ENCODE data around the gene CDC6.
A peak's percentile ranks its signal among the peaks of the same experiment; 100 is the strongest.

Gene CDC6

DNA sequence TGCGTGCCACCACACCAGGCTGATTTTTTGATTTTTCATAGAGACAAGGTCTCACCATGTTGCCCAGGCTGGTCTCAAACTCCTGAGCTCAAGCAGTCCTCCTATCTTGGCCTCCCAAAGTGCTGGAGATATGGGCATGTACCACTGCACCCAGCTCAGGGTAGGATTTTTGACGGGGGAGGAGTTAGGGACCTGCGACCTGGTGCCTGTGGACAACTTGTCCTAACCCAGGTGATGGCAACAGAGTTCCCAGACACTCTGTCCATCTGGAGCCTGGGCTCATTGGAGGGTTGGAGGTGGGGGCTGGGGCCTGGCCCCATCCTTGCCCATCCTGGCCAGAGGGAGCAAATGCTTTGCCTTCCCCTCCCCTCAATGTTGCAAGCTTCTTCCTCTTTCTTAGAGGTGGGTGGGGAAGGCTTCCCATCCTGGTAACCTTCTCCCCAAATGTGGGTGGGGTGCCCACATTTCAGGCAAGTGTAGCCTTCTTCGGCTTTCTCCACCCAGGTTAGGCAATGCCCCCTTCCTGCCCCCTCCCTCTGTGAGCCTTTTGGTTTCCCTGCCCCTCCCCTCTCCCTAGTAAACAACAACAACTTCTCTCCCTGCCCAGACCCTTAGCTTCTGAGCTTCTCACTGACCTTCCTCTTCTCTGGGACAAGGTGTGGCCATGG is 46.2 kb downstream of the CDC6 start:
- Mint-ChIP-seq H3K36me3 (peaks cover 91% of the 10 kb centered on the region), H3K4me1 (peaks cover 81% of the 10 kb centered on the region), H3K4me3 (no peak overlapping the region), H3K9me3 (no peaks in the 10 kb centered on the region), H3K27ac (peak overlapping the region; percentile 91)
- no peak for DNase-seq (ENCODE audit: low spot score in 2 of 2)
- ATAC-seq = no peak

DNA sequence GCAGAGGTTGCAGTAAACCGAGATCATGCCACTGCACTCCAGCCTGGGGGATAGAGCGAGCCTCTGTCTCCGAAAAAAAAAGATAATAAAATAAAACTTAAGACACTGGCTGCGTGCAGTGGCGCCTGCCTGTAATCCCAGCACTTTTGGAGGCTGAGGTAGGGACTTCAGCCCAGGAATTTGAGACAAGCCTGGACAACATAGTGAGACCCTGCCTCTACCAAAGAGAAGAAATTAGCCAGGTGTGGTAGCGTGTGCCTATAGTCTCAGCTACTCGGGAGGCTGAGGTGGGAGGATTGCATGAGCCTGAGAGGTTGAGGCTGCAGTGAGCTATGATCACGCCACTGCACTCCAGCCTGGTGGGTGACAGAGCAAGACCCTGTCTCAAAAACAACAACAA is 47.9 kb downstream of the CDC6 start:
- no peak for ATAC-seq

GRCh38 chr17:40337351-40337750 is 49.7 kb downstream of the CDC6 start:
- Mint-ChIP-seq H3K9me3 (no peaks in the 10 kb centered on the region), H3K4me1 (peaks cover 80% of the 10 kb centered on the region), H3K4me3 (peak overlapping the region; percentile 13), H3K36me3 (peaks cover 92% of the 10 kb centered on the region), H3K27ac (peak overlapping the region; percentile 6)
- DNase-seq (ENCODE audit: low spot score in 2 of 2) (no peak), ATAC-seq (no peak)

More for the DNA sequence above, 47.9 kb downstream of the CDC6 start:
- Mint-ChIP-seq H3K4me3 (no peak overlapping the region), H3K9me3 (no peaks in the 10 kb centered on the region), H3K27ac (no peak overlapping the region), H3K4me1 (peaks cover 82% of the 10 kb centered on the region), H3K36me3 (peaks cover 97% of the 10 kb centered on the region)
- no peak for DNase-seq (ENCODE audit: low spot score in 2 of 2)

- H3K4me3 Mint-ChIP-seq = peak overlapping the region; percentile 13
- DNase-seq (ENCODE audit: low spot score in 2 of 2) (no peak), ATAC-seq (peak; percentile 17)
- H3K27ac Mint-ChIP-seq = peak overlapping the region; percentile 6
- no peaks in the 10 kb centered on the region for H3K9me3 Mint-ChIP-seq
- H3K4me1 Mint-ChIP-seq = peaks cover 80% of the 10 kb centered on the region
- H3K36me3 Mint-ChIP-seq = peaks cover 92% of the 10 kb centered on the region
Measured at GRCh38 chr17:40338058-40338457, 50.4 kb downstream of the CDC6 start.

- H3K36me3 Mint-ChIP-seq = peaks cover 92% of the 10 kb centered on the region
- H3K27ac Mint-ChIP-seq = peak overlapping the region; percentile 6
- DNase-seq (ENCODE audit: low spot score in 2 of 2) (no peak), ATAC-seq (no peak)
- no peak overlapping the region for H3K4me3 Mint-ChIP-seq
- no peaks in the 10 kb centered on the region for H3K9me3 Mint-ChIP-seq
- H3K4me1 Mint-ChIP-seq = peaks cover 80% of the 10 kb centered on the region
Measured at GRCh38 chr17:40338941-40339649, 51.4 kb downstream of the CDC6 start.

- H3K27ac Mint-ChIP-seq = peak overlapping the region; percentile 70
- peak overlapping the region; percentile 71 for H3K4me3 Mint-ChIP-seq
- DNase-seq (ENCODE audit: low spot score in 2 of 2) (no peak), ATAC-seq (no peak)
- H3K36me3 Mint-ChIP-seq = peaks cover 92% of the 10 kb centered on the region
- peaks cover 80% of the 10 kb centered on the region for H3K4me1 Mint-ChIP-seq
- no peaks in the 10 kb centered on the region for H3K9me3 Mint-ChIP-seq
Measured at GRCh38 chr17:40340327-40340726, 52.6 kb downstream of the CDC6 start.

- H3K9me3 Mint-ChIP-seq = no peaks in the 10 kb centered on the region
- H3K4me1 Mint-ChIP-seq = peaks cover 88% of the 10 kb centered on the region
- H3K36me3 Mint-ChIP-seq = peaks cover 92% of the 10 kb centered on the region
- ATAC-seq (peak; percentile 96), DNase-seq (ENCODE audit: low spot score in 2 of 2) (peak; percentile 72 to 90)
- H3K4me3 Mint-ChIP-seq = peak overlapping the region; percentile 71
- peak overlapping the region; percentile 70 for H3K27ac Mint-ChIP-seq
Measured at GRCh38 chr17:40340880-40341807, 53.5 kb downstream of the CDC6 start.

- no peak for DNase-seq (ENCODE audit: low spot score in 2 of 2)
- Mint-ChIP-seq H3K4me3 (peak overlapping the region; percentile 71), H3K36me3 (peaks cover 92% of the 10 kb centered on the region), H3K4me1 (peaks cover 93% of the 10 kb centered on the region), H3K9me3 (no peaks in the 10 kb centered on the region), H3K27ac (peak overlapping the region; percentile 88)
- ATAC-seq = no peak
Measured at GRCh38 chr17:40341808-40342503, 54.3 kb downstream of the CDC6 start.

- Mint-ChIP-seq H3K4me3 (peak overlapping the region; percentile 71), H3K27ac (peak overlapping the region; percentile 88), H3K9me3 (no peaks in the 10 kb centered on the region), H3K36me3 (peaks cover 92% of the 10 kb centered on the region), H3K4me1 (peaks cover 93% of the 10 kb centered on the region)
- ATAC-seq (no peak), DNase-seq (ENCODE audit: low spot score in 2 of 2) (no peak)
Measured at GRCh38 chr17:40342504-40343218, 55.0 kb downstream of the CDC6 start.

- Mint-ChIP-seq H3K9me3 (no peaks in the 10 kb centered on the region), H3K36me3 (peaks cover 92% of the 10 kb centered on the region)
- ATAC-seq = no peak
Measured at GRCh38 chr17:40343219-40344119, 55.8 kb downstream of the CDC6 start.

DNA sequence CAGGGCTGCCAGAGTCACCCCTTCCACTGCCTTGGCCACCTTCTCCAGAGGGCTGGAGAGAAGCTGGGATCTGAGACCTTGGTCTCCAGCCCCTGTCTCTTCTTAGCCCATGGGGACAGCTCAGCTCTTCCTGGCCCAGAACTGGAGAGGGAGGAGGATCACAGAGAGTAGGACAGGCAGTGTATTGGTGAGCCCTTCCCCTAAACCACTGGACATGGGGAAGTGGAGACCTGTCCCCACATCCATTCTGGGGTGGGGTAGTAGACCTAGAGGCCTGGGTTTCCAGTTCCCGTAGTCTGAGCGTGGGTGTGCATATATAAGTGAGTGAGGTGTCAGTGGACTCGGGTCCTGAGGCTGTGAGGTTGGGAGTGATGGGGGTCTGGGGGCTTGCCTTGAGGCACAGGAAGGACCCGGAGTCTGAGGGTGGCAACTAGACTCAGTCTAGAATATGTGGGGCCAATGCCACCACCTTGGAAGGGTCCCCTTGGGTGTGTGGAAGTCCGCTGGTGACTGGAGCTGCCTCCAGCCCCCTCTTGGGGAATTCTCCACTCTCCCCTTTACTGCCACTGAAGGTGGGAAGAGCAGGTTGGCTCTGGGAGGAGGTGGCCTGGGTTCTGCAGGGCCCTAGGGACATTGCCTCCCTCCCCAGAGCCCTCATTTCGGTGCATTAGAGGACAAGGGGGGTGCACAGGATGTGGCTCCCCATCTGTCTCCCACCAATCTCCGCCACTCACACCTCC is 56.9 kb downstream of the CDC6 start:
- peaks cover 96% of the 10 kb centered on the region for H3K4me1 Mint-ChIP-seq
- no peak for ATAC-seq

More at GRCh38 chr17:40343219-40344119, 55.8 kb downstream of the CDC6 start:
- H3K27ac Mint-ChIP-seq = peak overlapping the region; percentile 88
- H3K4me1 Mint-ChIP-seq = peaks cover 93% of the 10 kb centered on the region
- H3K4me3 Mint-ChIP-seq = peak overlapping the region; percentile 71
- no peak for DNase-seq (ENCODE audit: low spot score in 2 of 2)

GRCh38 chr17:40345161-40345993 is 57.7 kb downstream of the CDC6 start:
- DNase-seq (ENCODE audit: low spot score in 2 of 2) (no peak), ATAC-seq (no peak)
- Mint-ChIP-seq H3K9me3 (no peaks in the 10 kb centered on the region), H3K4me1 (peaks cover 96% of the 10 kb centered on the region), H3K36me3 (peaks cover 93% of the 10 kb centered on the region), H3K4me3 (peak overlapping the region; percentile 71), H3K27ac (peak overlapping the region; percentile 88)

More for the DNA sequence above, 56.9 kb downstream of the CDC6 start:
- Mint-ChIP-seq H3K36me3 (peaks cover 93% of the 10 kb centered on the region), H3K9me3 (no peaks in the 10 kb centered on the region), H3K27ac (peak overlapping the region; percentile 88), H3K4me3 (peak overlapping the region; percentile 71)
- DNase-seq (ENCODE audit: low spot score in 2 of 2) = no peak

Measured in stimulated activated effector memory CD8-positive, alpha-beta T cell treated with anti-CD3 and anti-CD28 coated beads, Interleukin-12 subunit alpha, Interleukin-12 subunit beta, amount 100 ng/mL, for 72 hours (primary cell).